ENCODE data around the gene TTC7B.

DNA sequence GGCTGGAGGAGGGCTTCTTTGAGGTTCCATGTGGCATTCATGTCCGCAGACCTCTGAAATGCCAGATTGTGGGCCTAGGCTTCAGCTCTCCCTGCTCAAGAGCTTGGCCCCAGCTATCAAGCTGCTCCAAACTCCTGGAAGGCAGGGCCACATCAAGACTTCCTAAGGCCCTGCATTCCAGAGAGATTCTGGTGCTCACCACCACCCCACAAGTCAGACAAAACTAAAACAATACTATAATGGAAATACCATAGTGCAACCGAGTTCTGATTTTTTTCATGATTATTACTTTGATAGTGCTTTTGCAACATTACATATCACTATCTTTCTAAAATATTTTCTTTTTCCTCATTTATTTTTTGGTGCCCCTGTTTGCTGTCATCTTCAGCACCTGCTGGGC lies 333.1 kb downstream of the TTC7B start:
- no peak for TF ChIP-seq POLR2A (IDR thresholded peaks at IDR 0.05)
- TF ChIP-seq, protein P1, sequence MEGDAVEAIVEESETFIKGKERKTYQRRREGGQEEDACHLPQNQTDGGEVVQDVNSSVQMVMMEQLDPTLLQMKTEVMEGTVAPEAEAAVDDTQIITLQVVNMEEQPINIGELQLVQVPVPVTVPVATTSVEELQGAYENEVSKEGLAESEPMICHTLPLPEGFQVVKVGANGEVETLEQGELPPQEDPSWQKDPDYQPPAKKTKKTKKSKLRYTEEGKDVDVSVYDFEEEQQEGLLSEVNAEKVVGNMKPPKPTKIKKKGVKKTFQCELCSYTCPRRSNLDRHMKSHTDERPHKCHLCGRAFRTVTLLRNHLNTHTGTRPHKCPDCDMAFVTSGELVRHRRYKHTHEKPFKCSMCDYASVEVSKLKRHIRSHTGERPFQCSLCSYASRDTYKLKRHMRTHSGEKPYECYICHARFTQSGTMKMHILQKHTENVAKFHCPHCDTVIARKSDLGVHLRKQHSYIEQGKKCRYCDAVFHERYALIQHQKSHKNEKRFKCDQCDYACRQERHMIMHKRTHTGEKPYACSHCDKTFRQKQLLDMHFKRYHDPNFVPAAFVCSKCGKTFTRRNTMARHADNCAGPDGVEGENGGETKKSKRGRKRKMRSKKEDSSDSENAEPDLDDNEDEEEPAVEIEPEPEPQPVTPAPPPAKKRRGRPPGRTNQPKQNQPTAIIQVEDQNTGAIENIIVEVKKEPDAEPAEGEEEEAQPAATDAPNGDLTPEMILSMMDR (IDR thresholded peaks at IDR 0.05) = no peak

All from Peyer's patch (tissue), 4 donors.